ENCODE results near the gene MTERF4.

The MTERF4 gene

GRCh38 chr2:241063587-241063986 is 38.5 kb downstream of the MTERF4 start:
- peaks cover 0 to 4% of the 10 kb centered on the region in 2 donors for H3K4me1 ChIP-seq (ENCODE audit: control insufficient read depth in 1 of 2, insufficient read depth in 2 of 2, low read length in 2 of 2)
- H3K9me3 ChIP-seq (ENCODE audit: control insufficient read depth in 1 of 2, low read length in 2 of 2) = no peaks in the 10 kb centered on the region
- no peak overlapping the region for H3K27ac ChIP-seq (ENCODE audit: low read depth, low read length)
- peak overlapping the region in 1 of 2 donors; percentile 40 for H3K4me3 ChIP-seq (ENCODE audit: low read depth in 1 of 2, low read length in 2 of 2)
- no peak overlapping the region for H3K9ac ChIP-seq (ENCODE audit: low read depth in 1 of 2, low read length in 2 of 2)
- no peaks in the 10 kb centered on the region for H3K36me3 ChIP-seq (ENCODE audit: control insufficient read depth in 1 of 2, insufficient read depth in 2 of 2, low read length in 2 of 2)
- H3K27me3 ChIP-seq (ENCODE audit: control insufficient read depth in 1 of 2, insufficient read depth in 2 of 2, low read length in 2 of 2) = peaks cover 0 to 3% of the 10 kb centered on the region in 2 donors

GRCh38 chr2:241063093-241063551 is 39.0 kb downstream of the MTERF4 start:
- Histone ChIP-seq H3K4me1 (ENCODE audit: control insufficient read depth in 1 of 2, insufficient read depth in 2 of 2, low read length in 2 of 2) (peaks cover 0 to 4% of the 10 kb centered on the region in 2 donors), H3K9me3 (ENCODE audit: control insufficient read depth in 1 of 2, low read length in 2 of 2) (no peaks in the 10 kb centered on the region), H3K27me3 (ENCODE audit: control insufficient read depth in 1 of 2, insufficient read depth in 2 of 2, low read length in 2 of 2) (peaks cover 0 to 3% of the 10 kb centered on the region in 2 donors), H3K9ac (ENCODE audit: low read depth in 1 of 2, low read length in 2 of 2) (no peak overlapping the region), H3K36me3 (ENCODE audit: control insufficient read depth in 1 of 2, insufficient read depth in 2 of 2, low read length in 2 of 2) (no peaks in the 10 kb centered on the region), H3K4me3 (ENCODE audit: low read depth in 1 of 2, low read length in 2 of 2) (no peak overlapping the region), H3K27ac (ENCODE audit: low read depth, low read length) (no peak overlapping the region)

- Histone ChIP-seq H3K4me1 (ENCODE audit: control insufficient read depth in 1 of 2, insufficient read depth in 2 of 2, low read length in 2 of 2) (peaks cover 0 to 4% of the 10 kb centered on the region in 2 donors), H3K4me3 (ENCODE audit: low read depth in 1 of 2, low read length in 2 of 2) (no peak overlapping the region), H3K9me3 (ENCODE audit: control insufficient read depth in 1 of 2, low read length in 2 of 2) (no peaks in the 10 kb centered on the region), H3K36me3 (ENCODE audit: control insufficient read depth in 1 of 2, insufficient read depth in 2 of 2, low read length in 2 of 2) (no peaks in the 10 kb centered on the region), H3K27me3 (ENCODE audit: control insufficient read depth in 1 of 2, insufficient read depth in 2 of 2, low read length in 2 of 2) (peaks cover 0 to 3% of the 10 kb centered on the region in 2 donors), H3K27ac (ENCODE audit: low read depth, low read length) (no peak overlapping the region), H3K9ac (ENCODE audit: low read depth in 1 of 2, low read length in 2 of 2) (no peak overlapping the region)
Measured at GRCh38 chr2:241062389-241063092, 39.5 kb downstream of the MTERF4 start.

GRCh38 chr2:241061275-241061674 is 40.8 kb downstream of the MTERF4 start:
- H3K9ac ChIP-seq (ENCODE audit: low read depth in 1 of 2, low read length in 2 of 2) = no peak overlapping the region
- H3K9me3 ChIP-seq (ENCODE audit: control insufficient read depth in 1 of 2, low read length in 2 of 2) = no peaks in the 10 kb centered on the region
- peaks cover 0 to 4% of the 10 kb centered on the region in 2 donors for H3K4me1 ChIP-seq (ENCODE audit: control insufficient read depth in 1 of 2, insufficient read depth in 2 of 2, low read length in 2 of 2)
- peaks cover 0 to 3% of the 10 kb centered on the region in 2 donors for H3K27me3 ChIP-seq (ENCODE audit: control insufficient read depth in 1 of 2, insufficient read depth in 2 of 2, low read length in 2 of 2)
- no peak overlapping the region for H3K4me3 ChIP-seq (ENCODE audit: low read depth in 1 of 2, low read length in 2 of 2)
- H3K36me3 ChIP-seq (ENCODE audit: control insufficient read depth in 1 of 2, insufficient read depth in 2 of 2, low read length in 2 of 2) = no peaks in the 10 kb centered on the region
- H3K27ac ChIP-seq (ENCODE audit: low read depth, low read length) = no peak overlapping the region

GRCh38 chr2:241053576-241054251 is 48.4 kb downstream of the MTERF4 start:
- Histone ChIP-seq H3K36me3 (ENCODE audit: control insufficient read depth in 1 of 2, insufficient read depth in 2 of 2, low read length in 2 of 2) (no peaks in the 10 kb centered on the region), H3K9me3 (ENCODE audit: control insufficient read depth in 1 of 2, low read length in 2 of 2) (no peaks in the 10 kb centered on the region), H3K4me3 (ENCODE audit: low read depth in 1 of 2, low read length in 2 of 2) (no peak overlapping the region), H3K27ac (ENCODE audit: low read depth, low read length) (no peak overlapping the region), H3K9ac (ENCODE audit: low read depth in 1 of 2, low read length in 2 of 2) (no peak overlapping the region), H3K4me1 (ENCODE audit: control insufficient read depth in 1 of 2, insufficient read depth in 2 of 2, low read length in 2 of 2) (no peaks in the 10 kb centered on the region), H3K27me3 (ENCODE audit: control insufficient read depth in 1 of 2, insufficient read depth in 2 of 2, low read length in 2 of 2) (no peaks in the 10 kb centered on the region)

GRCh38 chr2:241052677-241053360 is 49.3 kb downstream of the MTERF4 start:
- Histone ChIP-seq H3K36me3 (ENCODE audit: control insufficient read depth in 1 of 2, insufficient read depth in 2 of 2, low read length in 2 of 2) (no peaks in the 10 kb centered on the region), H3K9ac (ENCODE audit: low read depth in 1 of 2, low read length in 2 of 2) (no peak overlapping the region), H3K27ac (ENCODE audit: low read depth, low read length) (no peak overlapping the region), H3K4me1 (ENCODE audit: control insufficient read depth in 1 of 2, insufficient read depth in 2 of 2, low read length in 2 of 2) (no peaks in the 10 kb centered on the region), H3K9me3 (ENCODE audit: control insufficient read depth in 1 of 2, low read length in 2 of 2) (no peaks in the 10 kb centered on the region), H3K4me3 (ENCODE audit: low read depth in 1 of 2, low read length in 2 of 2) (no peak overlapping the region), H3K27me3 (ENCODE audit: control insufficient read depth in 1 of 2, insufficient read depth in 2 of 2, low read length in 2 of 2) (no peaks in the 10 kb centered on the region)

- H3K4me3 ChIP-seq (ENCODE audit: low read depth in 1 of 2, low read length in 2 of 2) = no peak overlapping the region
- no peak overlapping the region for H3K27ac ChIP-seq (ENCODE audit: low read depth, low read length)
- H3K27me3 ChIP-seq (ENCODE audit: control insufficient read depth in 1 of 2, insufficient read depth in 2 of 2, low read length in 2 of 2) = no peaks in the 10 kb centered on the region
- no peaks in the 10 kb centered on the region for H3K4me1 ChIP-seq (ENCODE audit: control insufficient read depth in 1 of 2, insufficient read depth in 2 of 2, low read length in 2 of 2)
- no peaks in the 10 kb centered on the region for H3K9me3 ChIP-seq (ENCODE audit: control insufficient read depth in 1 of 2, low read length in 2 of 2)
- H3K9ac ChIP-seq (ENCODE audit: low read depth in 1 of 2, low read length in 2 of 2) = no peak overlapping the region
- no peaks in the 10 kb centered on the region for H3K36me3 ChIP-seq (ENCODE audit: control insufficient read depth in 1 of 2, insufficient read depth in 2 of 2, low read length in 2 of 2)
Measured at GRCh38 chr2:241051578-241052487, 50.3 kb downstream of the MTERF4 start.

GRCh38 chr2:241050624-241051577 is 51.2 kb downstream of the MTERF4 start:
- Histone ChIP-seq H3K27me3 (ENCODE audit: control insufficient read depth in 1 of 2, insufficient read depth in 2 of 2, low read length in 2 of 2) (no peaks in the 10 kb centered on the region), H3K36me3 (ENCODE audit: control insufficient read depth in 1 of 2, insufficient read depth in 2 of 2, low read length in 2 of 2) (no peaks in the 10 kb centered on the region), H3K9ac (ENCODE audit: low read depth in 1 of 2, low read length in 2 of 2) (no peak overlapping the region)

More at GRCh38 chr2:241050624-241051577, 51.2 kb downstream of the MTERF4 start:
- H3K4me1 ChIP-seq (ENCODE audit: control insufficient read depth in 1 of 2, insufficient read depth in 2 of 2, low read length in 2 of 2) = no peaks in the 10 kb centered on the region
- no peak overlapping the region for H3K4me3 ChIP-seq (ENCODE audit: low read depth in 1 of 2, low read length in 2 of 2)
- no peaks in the 10 kb centered on the region for H3K9me3 ChIP-seq (ENCODE audit: control insufficient read depth in 1 of 2, low read length in 2 of 2)
- H3K27ac ChIP-seq (ENCODE audit: low read depth, low read length) = no peak overlapping the region
